Measurements from ENCODE around the gene STXBP5.

GRCh38 chr6:147203311-147204059 is 732 bp upstream of the STXBP5 start:
- TF ChIP-seq CTCF (IDR thresholded peaks at IDR 0.05): no peak
- peak; percentile 18 to 89 for TF ChIP-seq POLR2A (IDR thresholded peaks at IDR 0.05)

Measured in thyroid gland (tissue), 4 donors.